NCI-H774 (cell line): ENCODE measurements around the gene ZBTB33.
A peak's percentile ranks its signal among the peaks of the same experiment; 100 is the strongest.

Source experiments
- DNase-seq: peaks from one replicate; lab custom pipeline; 2025; lab: John Stamatoyannopoulos, UW

Gene ZBTB33

GRCh38 chrX:120250522-120251271 lies at the start of gene ZBTB33:
TSS of gene ZBTB33 (plus strand) at chrX:120250812. CDS start at chrX:120253416, 2,604 bp downstream.
- DNase-seq: peak; percentile 96

GRCh38 chrX:120200851-120201250 lies 49.8 kb upstream of the ZBTB33 start:
- no peak for DNase-seq

GRCh38 chrX:120205816-120206753 lies 44.5 kb upstream of the ZBTB33 start:
- DNase-seq: no peak

- DNase-seq: no peak
These were observed 43.5 kb upstream of the ZBTB33 start for GRCh38 chrX:120207009-120207605.

GRCh38 chrX:120213438-120214265 lies 37.0 kb upstream of the ZBTB33 start:
- peak; percentile 56 for DNase-seq

- DNase-seq: no peak
These were observed 27.2 kb upstream of the ZBTB33 start for GRCh38 chrX:120223374-120223773.

GRCh38 chrX:120224388-120224787 lies 26.2 kb upstream of the ZBTB33 start:
- DNase-seq: no peak

- no peak for DNase-seq
These were observed 22.3 kb upstream of the ZBTB33 start for GRCh38 chrX:120228187-120228908.

- DNase-seq: no peak
These were observed 15.3 kb upstream of the ZBTB33 start for GRCh38 chrX:120235284-120235683.

- no peak for DNase-seq
These were observed 13.7 kb upstream of the ZBTB33 start for GRCh38 chrX:120236687-120237479.

GRCh38 chrX:120238933-120239332 lies 11.7 kb upstream of the ZBTB33 start:
- DNase-seq: no peak

- DNase-seq: no peak
These were observed 7.8 kb upstream of the ZBTB33 start for GRCh38 chrX:120242813-120243212.

GRCh38 chrX:120244395-120244734 lies 6.2 kb upstream of the ZBTB33 start:
- no peak for DNase-seq

GRCh38 chrX:120244735-120245498 lies 5.7 kb upstream of the ZBTB33 start:
- DNase-seq: peak; percentile 87

GRCh38 chrX:120251471-120252011 lies 929 bp downstream of the ZBTB33 start:
- peak; percentile 24 for DNase-seq

GRCh38 chrX:120253784-120254183 lies 3.2 kb downstream of the ZBTB33 start:
- DNase-seq: no peak

GRCh38 chrX:120260369-120260768 lies 9.8 kb downstream of the ZBTB33 start:
- DNase-seq: no peak

GRCh38 chrX:120262859-120263708 lies 12.5 kb downstream of the ZBTB33 start:
- no peak for DNase-seq
